GM12874 (cell line): ENCODE data around the gene EIF2D.
A peak's percentile ranks its signal among the peaks of the same experiment; 100 is the strongest.

ENCODE experiments used
- TF ChIP-seq, protein P1 (sequence below): IDR thresholded peaks from 2 replicates; pipeline ENCODE4 v1.5.1; 2011; ENCODE audit warnings: low read depth, mild to moderate bottlenecking, control low read depth, low read length, moderate library complexity; ENCODE audit not compliant: insufficient read depth

EIF2D gene

DNA sequence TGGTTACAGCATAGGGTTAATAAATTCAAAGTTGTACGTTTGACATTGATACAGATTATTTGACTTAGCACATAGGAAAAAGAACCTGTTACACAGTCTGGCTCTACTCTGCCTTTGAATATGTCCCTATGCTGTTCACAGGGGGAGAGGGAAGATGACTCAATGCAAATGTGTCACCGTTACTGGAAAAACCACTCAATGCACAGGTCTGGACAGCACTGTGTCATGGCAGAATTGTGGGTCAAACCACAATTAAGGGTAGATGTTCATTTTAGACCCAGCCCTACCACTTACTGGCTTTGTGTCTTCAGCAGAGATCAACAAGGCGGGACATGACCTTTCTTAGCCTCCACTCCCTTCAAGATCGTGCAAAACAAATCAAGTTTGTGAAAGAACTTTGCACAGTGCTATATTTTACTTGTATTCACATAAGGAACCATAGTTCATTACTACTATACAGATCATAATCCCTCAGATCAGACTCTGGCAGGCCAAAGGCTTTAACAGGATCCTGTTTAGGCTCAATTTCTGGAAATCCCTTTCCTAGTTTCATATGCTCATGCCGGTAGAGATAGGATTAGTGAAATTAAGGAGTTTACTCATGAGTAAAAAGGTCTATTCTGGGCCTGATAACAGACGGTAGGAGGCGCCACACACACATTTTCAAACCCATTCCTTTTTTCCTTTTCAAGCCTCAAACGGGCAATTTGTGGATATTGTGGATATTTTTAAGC is 22.1 kb downstream of the EIF2D start:
- TF ChIP-seq, protein P1, sequence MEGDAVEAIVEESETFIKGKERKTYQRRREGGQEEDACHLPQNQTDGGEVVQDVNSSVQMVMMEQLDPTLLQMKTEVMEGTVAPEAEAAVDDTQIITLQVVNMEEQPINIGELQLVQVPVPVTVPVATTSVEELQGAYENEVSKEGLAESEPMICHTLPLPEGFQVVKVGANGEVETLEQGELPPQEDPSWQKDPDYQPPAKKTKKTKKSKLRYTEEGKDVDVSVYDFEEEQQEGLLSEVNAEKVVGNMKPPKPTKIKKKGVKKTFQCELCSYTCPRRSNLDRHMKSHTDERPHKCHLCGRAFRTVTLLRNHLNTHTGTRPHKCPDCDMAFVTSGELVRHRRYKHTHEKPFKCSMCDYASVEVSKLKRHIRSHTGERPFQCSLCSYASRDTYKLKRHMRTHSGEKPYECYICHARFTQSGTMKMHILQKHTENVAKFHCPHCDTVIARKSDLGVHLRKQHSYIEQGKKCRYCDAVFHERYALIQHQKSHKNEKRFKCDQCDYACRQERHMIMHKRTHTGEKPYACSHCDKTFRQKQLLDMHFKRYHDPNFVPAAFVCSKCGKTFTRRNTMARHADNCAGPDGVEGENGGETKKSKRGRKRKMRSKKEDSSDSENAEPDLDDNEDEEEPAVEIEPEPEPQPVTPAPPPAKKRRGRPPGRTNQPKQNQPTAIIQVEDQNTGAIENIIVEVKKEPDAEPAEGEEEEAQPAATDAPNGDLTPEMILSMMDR, result peak; percentile 47

DNA sequence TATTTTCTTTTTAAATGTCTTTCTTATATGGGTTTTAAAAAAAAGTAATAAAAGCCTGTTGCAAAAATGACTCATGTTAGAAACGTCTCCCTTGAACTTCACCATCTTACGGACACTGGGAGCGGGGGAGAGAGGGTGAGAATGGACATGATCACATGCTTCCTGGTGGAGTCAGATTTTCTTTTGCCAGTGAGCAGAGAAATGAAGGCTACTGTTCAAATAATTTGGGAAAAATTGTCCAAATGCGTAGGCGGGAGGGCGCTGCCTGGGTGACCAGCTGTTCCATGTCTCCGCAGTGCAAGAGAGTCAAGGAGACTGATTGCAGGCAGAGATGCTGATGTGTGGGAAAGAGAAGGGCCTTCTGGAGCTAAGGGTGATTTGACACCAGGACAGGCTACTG is 23.1 kb downstream of the EIF2D start:
- TF ChIP-seq, protein P1, result no peak

DNA sequence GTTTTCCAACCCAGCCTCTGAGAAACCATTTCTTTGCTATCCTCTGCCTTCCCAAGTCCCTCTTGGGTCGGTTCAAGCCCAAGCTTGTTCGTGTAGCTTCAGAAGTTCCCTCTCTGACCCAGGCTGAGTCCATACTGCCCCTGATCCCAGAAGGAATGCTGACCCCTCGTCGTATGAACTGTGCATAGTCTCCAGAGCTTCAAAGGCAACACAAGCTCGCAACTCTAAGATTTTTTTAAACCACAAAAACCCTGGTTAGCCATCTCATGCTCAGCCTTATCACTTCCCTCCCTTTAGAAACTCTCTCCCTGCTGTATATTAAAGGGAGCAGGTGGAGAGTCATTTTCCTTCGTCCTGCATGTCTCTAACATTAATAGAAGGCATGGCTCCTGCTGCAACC is 23.8 kb downstream of the EIF2D start:
- TF ChIP-seq, protein P1, result no peak

DNA sequence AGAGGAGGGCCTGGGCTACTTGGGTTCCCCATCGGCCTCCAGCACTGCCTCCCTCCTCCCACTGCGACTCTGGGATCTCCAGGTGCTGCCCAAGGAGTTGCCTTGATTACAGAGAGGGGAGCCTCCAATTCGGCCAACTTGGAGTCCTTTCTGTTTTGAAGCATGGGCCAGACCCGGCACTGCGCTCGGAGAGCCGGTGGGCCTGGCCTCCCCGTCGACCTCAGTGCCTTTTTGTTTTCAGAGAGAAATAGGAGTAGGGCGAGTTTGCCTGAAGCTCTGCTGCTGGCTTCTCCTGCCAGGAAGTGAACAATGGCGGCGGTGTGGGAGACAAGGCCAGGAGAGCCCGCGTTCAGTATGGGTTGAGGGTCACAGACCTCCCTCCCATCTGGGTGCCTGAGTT is 24.4 kb downstream of the EIF2D start:
- TF ChIP-seq, protein P1, result no peak

DNA sequence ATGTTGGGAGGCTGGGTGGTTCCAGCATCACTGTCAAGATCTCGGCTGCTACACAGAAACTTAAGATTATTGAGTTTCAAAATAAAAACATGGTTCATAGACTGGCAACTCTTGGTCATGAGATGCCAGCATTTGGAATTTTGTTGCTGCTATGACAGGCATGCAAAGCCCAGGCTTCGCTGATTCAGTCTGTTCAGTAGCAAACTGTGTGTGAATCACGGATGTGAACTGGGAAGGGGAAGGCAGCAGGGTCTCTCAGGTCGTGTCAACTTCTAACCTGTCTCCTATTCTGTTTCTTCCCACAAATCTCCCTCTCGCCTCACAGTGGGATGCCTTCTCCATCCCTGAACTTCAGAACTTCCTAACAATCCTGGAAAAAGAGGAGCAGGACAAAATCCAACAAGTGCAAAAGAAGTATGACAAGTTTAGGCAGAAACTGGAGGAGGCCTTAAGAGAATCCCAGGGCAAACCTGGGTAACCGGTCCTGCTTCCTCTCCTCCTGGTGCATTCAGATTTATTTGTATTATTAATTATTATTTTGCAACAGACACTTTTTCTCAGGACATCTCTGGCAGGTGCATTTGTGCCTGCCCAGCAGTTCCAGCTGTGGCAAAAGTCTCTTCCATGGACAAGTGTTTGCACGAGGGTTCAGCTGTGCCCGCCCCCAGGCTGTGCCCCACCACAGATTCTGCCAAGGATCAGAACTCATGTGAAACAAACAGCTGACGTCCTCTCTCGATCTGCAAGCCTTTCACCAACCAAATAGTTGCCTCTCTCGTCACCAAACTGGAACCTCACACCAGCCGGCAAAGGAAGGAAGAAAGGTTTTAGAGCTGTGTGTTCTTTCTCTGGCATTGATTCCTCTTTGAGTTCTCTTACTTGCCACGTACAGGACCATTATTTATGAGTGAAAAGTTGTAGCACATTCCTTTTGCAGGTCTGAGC is 25.5 kb downstream of the EIF2D start:
- TF ChIP-seq, protein P1, result no peak

DNA sequence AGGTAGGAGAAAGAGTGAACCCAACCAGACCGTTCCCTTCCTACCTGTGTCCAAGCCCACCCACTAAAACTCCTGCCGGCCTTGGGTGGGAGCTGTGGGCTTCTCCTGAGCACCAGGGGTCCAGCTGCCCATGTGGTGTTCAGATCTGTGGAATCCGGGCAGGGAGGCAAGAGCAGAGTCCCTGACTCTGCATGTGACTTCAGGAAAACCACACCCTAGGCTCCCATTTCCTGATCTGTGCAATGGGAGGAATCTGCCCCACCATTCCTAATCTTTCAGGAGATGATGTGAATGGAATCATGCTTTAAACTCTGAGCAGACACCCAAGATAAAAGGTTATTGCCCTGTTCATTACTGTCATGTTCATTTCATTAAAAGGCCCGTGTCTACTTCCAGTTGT is 27.6 kb downstream of the EIF2D start:
- TF ChIP-seq, protein P1, result no peak

DNA sequence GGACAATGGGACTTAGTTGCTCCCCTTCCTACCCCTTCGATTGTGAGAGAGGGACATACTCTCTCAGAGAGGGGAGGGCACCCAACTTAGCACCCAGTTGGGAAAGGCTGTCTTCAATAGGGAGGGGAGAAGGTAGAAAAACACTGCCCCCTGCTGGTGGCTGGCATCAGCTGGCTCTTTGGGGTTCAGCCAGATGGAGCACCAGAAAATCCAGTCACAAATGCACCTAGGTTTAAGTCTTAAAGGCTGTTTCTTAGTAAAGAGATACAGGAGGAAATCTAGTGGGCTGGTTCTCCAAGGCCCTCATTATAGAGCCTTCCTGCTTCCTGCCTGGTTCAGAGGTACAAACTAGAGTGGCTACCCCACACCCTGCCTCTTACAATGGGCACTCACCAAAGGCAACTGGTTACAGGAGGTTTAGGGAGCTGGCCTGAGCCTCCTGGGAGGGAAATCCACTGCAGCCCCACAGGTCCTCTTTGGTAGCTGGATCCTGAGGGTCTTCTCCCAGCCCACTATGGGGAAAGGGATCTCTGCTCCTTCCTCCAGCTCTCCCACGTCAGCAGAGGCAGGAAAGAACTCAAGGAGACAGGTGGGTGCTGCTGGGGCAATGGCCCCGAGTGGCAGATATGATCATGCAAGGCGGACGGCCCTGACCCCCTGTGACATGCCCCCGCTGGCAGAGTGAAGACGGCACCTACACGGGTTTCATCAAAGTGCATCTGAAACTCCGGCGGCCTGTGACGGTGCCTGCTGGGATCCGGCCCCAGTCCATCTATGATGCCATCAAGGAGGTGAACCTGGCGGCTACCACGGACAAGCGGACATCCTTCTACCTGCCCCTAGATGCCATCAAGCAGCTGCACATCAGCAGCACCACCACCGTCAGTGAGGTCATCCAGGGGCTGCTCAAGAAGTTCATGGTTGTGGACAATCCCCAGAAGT is 28.3 kb downstream of the EIF2D start:
- TF ChIP-seq, protein P1, result peak; percentile 79
